Activated CD4-positive, alpha-beta T cell treated with anti-CD3 and anti-CD28 coated beads, Interleukin-2, amount 50 U/mL, for 1 hour (primary cell): ENCODE results near the gene CIBAR2.

ENCODE experiments used
- DNase-seq: peaks from one replicate; pipeline ENCODE4 v3.0.0-alpha.2; 2020

CIBAR2 gene

DNA sequence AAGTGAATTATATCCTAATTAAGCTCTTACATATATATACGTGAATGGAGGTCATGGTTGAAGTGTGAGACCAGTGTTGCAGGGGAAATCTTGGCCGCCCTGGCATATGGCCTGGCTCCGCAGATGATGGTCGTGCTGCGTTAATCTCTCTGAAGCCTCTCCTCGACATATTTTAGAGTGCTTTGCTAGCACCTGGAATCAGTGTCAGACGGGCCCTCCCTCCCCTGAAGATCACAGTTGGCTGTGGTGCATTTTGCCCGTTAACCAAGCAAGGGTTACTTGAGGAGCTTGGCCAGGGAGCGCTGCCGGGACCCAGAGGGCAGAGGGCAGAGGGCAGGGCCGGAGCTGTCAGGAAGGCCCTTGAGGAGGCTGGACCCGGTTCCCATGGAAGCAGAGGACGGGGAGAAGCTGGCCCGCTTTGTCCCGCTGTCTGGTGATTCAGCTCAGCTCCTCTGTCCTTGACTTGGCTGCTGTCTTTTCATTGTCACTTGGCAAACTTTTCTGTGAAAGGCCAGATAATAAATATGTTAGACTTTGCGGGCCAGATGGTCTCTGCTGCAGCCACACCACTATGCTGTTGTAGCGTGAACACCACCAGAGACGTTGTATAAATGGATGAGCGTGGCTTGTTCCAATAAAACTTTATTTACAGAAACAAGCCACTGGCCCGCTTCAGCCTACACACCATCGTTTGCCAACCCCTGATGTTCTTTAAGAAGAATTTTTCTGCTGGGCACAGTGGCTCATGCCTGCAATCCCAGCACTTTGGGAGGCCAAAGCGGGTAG lies 32.3 kb downstream of the CIBAR2 start:
- no peak for DNase-seq

DNA sequence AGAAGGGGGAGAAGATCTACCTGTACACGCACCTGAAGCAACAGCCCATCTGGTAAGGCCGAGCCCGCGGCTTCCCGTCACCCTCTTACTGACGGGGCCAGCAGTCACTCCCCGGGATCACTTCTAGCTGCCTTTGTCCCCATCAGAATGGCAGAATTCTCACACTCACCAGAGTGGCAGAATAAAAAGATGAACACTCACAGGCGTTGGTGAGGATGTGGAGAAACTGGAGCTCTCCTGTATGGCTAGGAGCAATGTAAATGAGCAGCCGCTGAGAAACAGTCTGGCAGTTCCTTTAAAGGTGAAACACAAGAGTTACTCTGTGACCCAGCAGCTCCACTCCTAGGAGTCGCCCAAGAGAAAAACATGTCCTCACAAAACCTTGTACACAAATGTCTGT lies 33.3 kb downstream of the CIBAR2 start:
- DNase-seq = no peak

DNA sequence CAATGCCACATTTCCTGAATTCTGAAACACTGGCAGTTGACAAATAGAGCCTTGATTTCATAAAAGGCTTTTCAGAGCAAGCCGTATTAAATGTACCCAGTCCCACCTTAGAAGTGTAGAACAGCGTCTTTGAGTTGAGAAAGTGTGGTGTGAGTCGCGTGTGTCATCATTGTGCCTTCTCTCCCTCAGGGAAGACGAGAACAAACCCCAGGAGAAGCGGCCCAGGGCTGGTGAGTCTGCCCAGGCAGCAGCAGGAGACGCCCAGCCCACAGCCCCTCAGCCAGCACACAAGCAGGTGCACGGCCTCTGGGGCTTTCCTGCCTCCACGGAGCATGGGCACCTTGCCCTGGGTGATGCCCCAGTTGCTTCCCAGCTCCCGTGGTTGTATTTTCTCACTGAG lies 34.0 kb downstream of the CIBAR2 start:
- DNase-seq = no peak

DNA sequence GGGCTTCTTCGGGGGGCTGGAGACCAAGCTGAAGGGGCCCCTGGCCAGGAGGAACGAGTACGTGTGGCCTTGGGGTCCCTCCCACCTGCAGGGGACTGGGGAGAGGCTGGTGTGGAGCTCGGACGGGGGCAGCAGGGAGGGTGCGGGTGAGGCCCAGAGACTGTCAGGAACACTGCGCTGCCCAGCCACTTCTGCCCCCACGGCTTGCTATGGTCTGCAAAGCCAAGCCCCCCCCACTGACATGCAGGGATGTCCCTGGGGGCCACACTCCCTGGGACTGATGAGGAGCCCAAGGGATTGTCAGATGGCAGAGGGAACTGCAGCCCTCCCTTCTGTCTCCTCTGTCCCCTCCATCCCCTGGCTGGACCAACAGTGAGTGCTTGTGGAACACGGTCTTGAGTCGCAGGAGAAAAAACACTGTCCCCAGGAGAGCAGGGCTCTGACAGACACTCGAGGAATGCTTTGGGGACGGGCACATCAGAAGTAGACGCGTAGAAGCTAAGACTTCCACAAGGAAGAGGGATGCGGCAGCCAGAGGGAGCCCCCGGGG lies 34.6 kb downstream of the CIBAR2 start:
- no peak for DNase-seq

DNA sequence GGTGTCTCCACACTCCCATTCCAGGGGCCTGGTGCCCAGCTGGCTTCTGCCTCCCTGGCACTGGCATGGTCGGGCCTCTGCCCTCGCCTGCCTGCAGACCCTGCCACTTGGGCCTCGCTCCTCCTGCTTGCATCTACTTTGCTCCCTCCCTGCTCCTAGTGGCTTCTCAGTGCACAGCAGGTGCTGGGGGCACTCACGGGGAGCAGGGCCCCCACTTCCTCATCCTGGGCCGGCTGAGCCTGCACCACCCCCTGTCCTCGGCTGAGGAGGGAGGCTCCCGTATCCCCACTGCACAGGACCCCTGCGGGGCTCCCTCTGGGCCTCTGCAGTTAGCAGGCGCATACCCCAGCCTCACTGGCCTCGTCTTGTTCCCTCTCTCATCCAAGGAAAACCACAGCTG lies 35.2 kb downstream of the CIBAR2 start:
- DNase-seq = no peak

DNA sequence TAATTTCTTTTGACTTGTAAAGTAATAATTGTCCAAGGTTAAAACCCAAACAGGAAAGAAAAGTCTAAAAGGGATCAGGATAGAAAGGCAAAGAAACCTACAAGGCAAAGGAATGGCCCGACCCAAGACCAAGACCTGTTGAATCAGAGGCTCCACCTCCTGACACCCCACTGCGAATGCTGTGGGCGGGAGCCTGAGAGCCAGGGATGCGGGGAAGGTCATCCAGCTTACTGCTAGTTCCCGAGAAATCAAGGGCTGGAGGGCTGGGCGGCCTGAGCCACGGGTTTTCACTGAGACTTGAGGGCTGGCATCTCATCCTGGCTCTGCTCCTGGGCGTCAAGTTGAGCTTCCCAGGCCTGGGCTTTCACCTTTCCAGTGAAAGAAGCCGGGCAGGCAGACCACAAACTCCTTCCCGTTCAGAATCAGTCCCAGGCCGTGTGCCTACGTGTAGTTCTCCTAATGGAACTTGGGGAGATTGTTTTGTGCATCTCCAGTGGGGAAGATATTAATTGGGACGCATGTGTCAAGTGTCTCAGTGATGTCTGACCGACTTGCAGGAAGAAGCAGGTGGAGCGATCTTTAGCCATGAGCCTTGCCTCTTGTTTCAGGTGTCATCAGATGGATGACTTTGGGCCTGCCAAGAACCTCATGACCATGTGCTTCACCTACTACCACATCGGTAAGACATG lies 36.9 kb downstream of the CIBAR2 start:
- DNase-seq = no peak

DNA sequence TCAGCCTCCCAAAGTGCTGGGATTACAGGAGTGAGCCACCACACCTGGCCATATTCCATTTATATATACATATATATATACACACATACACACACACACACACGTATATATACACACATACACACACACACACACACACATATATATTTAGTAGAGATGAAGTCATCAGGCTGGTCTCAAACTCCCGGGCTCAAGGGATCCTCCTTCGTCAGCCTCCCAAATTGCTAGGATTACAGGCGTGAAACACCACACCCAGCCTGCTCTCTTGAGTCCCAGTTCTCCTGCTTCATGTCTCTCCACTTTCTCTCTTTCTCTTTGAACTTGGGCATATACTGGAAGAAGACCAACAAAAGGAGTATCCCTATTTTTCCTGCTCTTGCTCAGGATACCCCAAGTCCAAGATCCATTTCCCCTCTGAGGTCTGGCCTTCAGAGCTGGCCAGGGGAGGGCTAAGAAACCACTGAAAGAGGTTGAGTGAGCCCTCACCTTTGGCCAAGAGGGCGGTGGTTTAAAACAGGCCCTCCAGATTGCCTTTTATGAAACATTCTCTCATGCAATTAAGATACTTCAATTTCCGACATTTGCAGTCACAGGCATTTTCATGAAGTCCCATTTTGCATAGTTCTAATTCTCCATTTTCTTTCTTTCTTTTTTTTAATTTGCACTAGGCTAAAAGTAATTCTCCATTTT lies 37.9 kb downstream of the CIBAR2 start:
- DNase-seq = no peak

DNA sequence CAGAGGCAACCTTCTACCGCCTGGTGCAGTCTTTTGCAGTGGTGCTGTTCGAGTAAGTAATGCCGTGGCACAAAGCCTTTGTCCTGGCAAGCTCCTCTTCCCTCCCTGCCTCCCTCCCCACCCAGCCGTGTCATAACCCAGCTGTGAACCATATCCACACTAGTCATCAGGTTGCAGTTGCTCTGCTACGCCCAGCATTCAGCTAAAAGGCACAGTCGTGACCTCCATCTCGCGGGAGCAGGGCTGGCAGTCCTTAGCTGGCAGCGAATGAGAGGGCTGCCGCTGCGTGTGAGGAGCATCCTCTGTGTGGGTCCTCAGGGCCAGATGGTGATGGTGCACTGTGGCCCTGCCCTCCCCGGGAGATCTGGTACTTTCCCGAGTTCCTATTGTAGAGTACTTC lies 39.3 kb downstream of the CIBAR2 start:
- no peak for DNase-seq

DNA sequence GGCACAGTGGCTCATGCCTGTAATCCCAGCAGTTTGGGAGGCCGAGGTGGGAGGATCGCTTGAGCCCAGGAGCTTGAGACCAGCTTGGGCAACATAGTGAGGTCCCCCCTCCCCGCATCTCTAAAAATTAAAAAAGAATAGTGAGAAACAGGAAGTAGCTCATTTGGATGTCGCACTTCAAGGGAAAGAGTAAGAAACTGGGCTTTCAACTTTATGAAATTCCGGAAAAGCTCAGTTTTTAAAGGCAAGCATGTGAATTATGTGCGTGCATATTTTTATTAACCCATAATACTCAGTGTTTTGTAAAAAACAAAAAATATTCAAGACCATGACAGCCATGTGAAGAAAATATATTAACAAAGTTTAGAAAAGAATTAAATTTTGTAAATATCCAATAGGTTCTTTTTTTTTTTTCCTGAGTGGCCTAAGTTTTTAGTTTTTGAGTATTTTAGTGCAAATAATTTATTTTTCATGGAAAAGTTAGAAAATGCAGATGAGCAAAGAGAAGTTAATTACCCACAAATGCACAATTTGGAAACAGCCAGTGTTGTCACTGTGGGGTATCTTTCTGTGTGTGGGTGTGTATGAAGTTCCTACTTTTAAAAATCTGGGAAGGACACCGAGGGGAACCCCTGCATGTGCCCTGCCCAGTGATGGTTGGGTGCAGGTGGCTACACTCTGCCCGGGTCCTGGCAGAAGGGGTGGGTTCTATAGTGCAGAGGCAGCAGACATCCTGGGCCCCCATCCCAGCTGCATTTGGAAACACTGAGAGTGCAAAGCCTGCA lies 40.0 kb downstream of the CIBAR2 start:
- no peak for DNase-seq

DNA sequence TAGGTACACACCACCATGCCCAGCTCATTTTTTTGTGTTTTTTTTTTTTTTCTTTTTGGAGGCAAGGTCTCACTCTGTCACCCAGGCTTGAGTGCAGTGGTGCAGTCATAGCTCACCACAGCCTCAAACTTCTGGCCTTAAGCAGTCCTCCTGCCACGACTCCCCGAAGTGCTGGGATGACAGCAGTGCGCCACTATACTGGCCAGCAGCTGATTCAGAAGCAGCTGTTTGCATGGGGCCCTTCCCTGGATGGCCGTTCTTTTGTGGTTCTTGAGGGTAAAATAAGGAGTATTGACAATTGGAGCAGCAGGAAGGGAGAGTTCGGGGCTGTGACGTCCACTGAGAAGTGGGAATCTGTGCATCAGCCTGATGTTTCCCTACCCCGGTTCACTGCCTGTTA lies 43.1 kb downstream of the CIBAR2 start:
- DNase-seq = no peak

DNA sequence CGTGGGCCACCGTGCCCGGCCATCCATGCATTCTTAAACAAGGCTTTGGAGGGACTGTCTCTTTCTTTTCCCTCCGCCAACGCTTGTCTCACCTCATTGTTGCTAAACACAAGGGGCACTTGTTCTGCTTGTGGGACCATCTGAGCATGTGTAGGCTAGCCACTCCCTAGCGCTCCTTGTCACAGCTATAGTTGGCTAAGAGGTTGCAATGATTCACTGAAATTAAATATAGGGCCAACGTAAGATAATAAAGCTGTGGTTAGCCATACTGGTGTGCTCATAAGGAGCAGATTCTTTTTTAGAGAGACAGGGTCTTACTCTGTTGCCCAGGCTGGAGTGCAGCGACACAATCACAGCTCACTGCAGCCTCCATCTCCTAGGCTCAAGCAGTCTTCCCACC lies 43.5 kb downstream of the CIBAR2 start:
- DNase-seq = no peak

DNA sequence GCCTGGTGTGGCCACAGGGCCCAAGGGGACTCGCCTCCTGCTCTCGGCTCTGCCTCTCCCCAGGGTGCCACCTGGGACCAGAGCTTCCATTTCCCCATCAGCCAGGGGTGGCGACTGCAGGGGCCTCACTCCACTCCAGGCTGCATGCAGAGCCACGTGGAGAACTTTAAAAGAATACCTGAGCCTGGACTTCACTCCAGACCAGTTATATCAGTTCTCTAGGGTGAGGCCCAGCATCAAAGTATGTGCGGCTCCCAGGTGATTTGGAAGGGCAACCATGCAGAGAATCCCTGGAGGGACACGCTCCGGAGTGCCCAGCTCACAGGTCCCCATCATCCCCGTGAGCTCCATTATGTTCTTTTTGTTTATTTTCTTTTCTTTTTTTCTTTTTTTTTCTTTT lies 44.8 kb downstream of the CIBAR2 start:
- DNase-seq = no peak

DNA sequence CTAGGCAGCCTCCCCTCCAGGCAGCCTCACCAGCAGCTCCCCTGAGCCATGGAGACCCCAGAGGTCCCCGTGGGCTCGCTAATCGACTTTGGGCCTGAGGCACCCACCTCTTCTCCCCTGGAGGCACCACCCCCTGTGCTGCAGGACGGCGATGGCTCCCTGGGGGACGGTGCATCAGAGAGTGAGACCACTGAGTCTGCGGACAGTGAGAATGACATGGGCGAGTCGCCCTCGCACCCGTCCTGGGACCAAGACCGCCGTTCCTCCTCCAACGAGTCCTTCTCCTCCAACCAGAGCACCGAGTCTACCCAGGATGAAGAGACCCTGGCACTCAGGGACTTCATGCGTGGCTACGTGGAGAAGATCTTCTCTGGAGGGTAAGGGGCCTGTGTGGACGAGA lies 45.2 kb downstream of the CIBAR2 start:
- no peak for DNase-seq

DNA sequence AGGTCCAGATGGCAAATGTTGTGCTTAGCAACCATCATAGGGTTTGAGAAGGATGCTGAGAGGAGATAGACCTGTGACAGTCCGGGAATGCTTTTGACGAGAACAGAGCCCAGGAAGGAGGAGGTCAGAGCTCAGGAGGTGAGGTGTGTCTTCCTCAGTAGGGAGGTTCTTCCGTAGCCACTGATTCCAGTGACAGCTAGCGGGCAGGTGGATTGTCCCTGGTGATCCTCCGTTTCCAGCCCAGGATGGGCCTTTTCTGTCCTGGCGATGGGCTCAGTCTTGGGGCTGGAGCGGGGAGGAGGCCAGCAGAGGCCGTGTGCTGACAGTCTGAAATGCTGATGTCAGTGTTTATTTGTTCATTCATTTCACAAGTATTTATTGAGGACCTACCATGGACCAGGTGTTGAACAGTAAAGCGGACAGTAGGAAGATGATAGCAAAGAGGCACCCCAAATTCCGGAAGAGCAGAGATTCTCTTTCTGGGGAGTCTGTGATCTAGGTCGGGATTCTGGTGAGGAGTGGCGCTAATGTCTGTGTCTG lies 45.9 kb downstream of the CIBAR2 start:
- DNase-seq = no peak

DNA sequence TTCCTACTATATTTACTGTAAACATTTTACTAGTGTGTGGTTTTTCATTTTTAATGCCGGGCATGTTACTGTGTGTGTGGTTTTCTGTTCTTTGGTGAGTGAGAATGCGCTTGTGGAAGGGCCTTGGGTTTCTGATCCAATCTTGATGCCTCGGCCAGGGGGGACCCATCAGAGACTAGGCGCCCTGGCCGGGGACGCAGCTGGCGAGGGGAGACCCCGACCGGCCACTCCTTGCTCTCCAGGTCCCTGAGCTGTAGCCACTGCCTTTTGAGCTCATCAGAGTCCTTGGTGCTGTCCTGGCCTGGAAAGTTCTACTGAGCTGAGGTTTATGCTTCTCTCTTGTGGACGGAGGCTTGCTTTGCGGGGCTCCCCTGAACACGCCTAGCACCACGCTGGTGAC lies 47.2 kb downstream of the CIBAR2 start:
- no peak for DNase-seq

DNA sequence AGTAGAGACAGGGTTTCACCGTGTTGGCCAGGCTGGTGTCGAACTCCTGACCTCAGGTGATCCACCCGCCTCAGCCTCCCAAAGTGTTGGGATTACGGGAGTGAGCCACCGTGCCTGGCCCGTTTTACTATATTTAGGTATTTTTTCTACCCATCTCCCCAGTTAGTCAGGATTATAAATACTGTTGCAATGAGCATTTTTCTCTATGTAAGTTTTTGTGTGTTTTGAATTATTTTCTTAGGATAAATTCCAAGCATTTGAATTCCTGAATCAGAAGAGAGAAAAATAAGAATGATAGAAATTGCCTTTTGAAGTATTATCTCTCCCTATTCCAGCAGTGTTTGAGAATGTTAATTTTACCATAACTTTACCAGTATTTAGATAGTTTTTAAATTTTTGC lies 48.1 kb downstream of the CIBAR2 start:
- DNase-seq = no peak

DNA sequence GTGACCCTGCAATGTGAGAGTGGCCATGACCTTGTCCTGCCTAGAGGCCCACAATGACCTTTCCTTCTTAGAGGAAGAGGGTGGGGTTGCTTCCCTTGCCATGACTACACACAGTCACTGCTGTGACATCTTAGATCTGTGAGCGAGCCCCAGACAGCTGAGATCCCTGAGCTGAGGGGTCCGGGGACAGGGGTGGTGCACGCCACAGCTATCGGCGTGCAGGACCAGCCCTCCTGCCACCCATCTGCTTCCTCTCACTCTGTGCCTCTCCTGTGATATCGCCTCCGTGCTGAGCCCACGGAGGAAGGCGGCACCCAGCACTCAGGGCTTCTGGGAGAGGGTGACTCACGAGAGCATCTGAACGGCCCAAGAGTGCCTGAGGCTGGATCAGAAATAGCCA lies 49.4 kb downstream of the CIBAR2 start:
- no peak for DNase-seq

DNA sequence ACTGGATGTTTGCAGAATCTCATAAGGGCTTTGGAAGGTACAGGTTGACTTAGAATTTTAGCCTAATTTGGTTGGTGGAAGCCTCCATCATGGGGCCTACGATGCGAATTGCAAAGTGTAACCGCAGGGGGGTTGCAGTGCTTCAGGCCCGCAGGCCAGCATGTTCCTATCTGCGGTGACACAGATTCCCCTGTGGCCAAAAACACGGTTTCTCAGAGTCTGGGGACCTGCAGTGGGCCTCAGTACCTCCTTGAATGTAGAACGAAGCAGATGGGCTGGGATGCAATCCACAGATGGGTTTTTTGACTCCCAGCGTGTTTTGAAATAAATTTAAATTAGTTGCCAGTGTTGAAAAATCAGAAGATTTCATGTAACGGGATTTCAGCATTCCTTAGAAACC lies 49.9 kb downstream of the CIBAR2 start:
- no peak for DNase-seq

DNA sequence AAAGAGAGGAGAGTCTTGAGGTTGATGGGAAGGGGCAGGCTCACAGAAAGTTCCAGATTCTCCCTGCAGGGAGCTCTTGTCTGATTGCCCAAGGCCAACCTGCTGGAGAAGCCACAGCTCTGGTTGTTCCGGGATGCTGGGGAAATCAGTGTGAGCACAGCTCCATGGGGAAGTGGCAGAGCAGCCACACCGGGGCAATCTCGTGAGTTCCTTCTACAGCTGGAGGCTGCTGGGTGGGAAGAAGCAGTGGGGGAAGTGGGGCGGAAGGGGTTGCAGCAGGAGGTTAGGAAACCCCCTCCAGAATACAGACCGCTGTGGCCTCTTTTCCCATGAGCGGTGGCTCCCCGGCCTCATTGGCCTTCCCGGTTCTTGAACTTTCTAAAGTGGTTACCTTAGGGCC lies 50.7 kb downstream of the CIBAR2 start:
- DNase-seq = no peak

DNA sequence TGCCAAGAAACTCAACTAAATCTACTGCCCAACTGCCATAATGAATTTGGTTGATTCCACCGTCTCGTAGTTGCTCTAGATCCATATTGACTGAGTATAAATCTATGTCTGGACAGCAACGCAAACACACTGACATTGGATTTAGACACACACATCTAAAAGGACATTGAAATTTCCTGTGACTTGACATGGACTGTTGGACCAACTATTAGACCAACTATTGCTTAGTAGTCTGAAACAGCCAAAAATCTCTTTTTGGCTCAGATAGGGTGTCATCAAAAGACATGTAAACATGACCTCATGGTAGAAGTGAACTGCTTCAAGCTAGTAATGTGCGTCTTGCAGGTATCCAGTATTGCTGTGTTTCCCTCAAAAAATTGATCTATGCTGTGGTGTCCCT lies 53.4 kb downstream of the CIBAR2 start:
- no peak for DNase-seq

DNA sequence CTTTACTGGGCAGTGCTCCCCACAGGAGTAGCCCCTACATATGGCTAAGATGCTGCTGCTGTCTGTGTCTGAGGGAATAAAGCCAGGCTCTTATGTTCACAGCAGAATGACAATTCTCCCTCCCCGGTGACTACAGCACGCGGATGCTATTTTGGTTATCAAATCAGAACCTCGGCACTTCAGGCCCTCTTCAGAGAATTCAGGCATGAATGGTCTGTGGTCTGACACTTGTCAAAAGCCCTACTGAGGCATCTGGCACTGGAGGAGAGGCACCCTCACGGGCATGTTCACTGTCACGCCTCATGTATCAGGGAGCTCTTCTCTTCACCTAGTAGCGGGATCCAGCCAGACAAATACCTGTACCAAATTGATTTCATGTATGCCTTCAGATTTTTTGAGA lies 54.3 kb downstream of the CIBAR2 start:
- no peak for DNase-seq

DNA sequence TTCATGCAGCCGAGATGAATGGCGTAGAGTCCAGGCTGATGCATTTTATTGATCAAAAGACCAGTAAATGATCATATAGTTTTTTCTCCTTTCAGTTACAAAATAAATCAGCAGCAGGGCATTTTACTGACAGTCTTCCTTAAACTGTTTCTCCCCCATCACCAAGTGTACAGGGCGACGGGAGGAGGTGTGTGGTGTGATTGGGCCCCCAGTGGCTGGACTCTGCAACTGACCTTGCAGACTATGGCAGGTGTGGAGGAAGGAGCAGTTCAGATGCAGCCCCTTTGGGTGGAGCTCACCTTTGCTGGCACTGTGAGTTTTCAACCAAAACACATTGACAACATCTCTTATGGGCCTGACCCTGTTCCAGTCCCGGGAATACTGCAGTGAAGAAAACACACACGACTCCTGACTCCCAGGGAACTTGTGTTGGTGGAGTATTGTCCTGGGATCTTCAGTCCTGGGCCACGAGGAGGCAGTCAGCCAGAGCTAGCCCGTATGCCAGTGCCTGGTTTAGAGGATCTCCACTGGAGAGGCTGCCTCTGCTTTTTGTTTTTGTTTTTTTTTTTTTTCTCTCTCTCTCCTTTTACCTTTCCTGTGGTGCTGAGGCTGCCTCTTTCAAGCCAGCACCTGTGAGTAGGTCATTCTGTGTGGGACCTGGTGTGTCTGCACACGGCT lies 54.9 kb downstream of the CIBAR2 start:
- no peak for DNase-seq
